GM18520 (cell line): ENCODE data around the gene DDX1.

Experiments
- ATAC-seq: cut with Tn5 transposase; IDR thresholded peaks from one replicate; pipeline ENCODE4 v1.9.1; 2021; ENCODE audit not compliant: unreplicated experiment

Gene DDX1

DNA sequence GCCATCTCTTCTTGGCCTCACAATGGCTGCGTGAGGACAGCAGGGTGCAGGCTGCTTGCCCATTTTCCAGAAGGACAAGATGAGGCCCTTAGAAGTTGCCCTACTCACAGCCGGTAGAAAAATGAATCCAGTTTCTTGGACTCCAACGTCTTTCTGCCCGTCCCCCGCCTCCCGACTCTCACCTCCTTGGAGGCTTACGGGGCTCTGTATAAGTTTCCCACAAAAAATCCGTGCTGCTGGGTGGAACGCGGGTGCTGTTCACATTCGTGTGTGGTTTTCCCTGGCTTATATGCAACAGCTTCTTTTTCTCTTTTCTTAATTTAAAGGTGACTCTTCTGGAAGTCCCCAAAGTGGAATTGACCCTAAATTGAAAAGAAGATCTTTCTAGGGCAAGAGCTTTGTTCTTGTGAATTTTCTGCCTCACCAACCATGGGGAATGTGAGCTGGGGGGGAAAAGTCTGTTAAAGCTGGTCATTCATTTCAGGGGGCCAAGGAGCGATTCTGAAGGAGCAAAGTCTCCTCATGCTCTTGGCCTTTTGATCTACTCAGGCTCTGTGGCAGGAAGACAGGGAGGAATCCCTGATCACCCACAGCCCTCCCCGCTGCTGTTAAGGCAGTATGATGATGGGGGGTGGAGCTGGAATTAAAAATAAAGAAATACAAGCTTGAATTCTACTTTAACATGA lies 51.3 kb downstream of the DDX1 start:
- ATAC-seq, result no peak

GRCh38 chr2:15643791-15644585 lies 52.3 kb downstream of the DDX1 start:
- ATAC-seq, result no peak

DNA sequence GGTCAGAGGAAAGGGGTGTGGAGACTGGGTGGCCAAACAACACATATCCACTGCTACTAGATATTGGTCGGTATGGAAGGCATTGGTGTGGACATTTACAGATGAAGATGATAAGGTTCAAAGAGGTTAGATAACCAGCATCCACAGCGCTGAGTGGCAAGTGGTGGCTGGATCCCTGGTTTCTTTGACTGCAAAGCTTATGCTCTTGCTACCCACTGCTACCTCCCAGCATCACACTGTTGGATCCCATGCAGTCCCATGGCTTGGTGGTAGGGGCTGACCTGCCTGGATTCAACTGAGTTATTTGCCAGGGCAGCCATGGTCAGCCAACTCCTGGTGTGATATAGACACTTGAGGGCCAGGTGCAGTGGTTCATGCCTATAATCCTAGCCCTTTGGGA lies 53.6 kb downstream of the DDX1 start:
- ATAC-seq, result no peak

DNA sequence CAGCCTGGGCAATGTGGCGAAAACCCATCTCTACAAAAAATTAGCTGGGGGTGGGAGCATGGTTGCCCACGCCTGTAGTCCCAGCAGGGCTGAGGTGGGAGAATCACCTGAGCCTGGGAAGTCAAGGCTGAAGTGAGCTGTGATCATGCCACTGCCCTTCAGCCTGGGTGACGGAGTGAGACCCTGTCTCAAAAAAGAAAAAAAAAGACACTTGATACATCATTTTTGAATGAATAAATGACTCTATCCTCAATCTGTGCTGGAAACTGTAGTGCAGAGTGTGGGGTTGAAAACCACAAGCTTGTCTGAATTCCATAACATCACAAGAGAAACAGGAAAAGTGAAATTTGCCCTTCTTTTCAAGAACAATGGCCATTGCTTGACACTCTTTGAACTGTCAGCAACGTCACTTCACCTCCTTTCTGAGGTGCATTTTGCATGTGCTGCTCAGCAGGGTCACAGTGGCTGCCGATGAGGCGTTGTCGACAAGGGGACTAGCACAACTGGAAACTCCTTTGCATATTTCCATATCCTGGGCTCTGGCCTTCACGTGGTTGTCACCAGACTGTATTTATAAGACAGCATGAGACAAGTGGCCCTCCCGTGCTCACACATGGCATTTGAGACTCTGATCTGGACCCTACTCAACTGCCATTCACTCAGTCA lies 54.2 kb downstream of the DDX1 start:
- ATAC-seq, result no peak

DNA sequence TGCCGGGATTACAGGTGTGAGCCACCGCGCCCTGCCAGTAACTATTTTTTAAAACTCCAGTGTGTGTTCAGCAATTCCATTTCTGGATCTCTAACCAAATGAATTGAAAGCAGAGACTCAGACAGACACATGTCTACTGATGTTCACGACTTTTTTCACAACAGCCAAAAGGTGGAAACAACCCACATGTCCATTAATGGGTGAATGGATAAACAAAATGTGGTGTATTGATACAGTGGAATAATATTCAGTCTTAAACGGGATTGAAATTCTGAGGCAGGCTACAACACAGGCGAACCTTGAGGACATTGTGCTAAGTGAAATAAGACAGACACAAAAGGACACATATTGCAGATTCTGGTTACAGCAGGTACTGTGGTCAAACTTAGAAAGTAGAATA lies 55.0 kb downstream of the DDX1 start:
- no peak for ATAC-seq

GRCh38 chr2:15647622-15648590 lies 56.2 kb downstream of the DDX1 start:
- no peak for ATAC-seq

DNA sequence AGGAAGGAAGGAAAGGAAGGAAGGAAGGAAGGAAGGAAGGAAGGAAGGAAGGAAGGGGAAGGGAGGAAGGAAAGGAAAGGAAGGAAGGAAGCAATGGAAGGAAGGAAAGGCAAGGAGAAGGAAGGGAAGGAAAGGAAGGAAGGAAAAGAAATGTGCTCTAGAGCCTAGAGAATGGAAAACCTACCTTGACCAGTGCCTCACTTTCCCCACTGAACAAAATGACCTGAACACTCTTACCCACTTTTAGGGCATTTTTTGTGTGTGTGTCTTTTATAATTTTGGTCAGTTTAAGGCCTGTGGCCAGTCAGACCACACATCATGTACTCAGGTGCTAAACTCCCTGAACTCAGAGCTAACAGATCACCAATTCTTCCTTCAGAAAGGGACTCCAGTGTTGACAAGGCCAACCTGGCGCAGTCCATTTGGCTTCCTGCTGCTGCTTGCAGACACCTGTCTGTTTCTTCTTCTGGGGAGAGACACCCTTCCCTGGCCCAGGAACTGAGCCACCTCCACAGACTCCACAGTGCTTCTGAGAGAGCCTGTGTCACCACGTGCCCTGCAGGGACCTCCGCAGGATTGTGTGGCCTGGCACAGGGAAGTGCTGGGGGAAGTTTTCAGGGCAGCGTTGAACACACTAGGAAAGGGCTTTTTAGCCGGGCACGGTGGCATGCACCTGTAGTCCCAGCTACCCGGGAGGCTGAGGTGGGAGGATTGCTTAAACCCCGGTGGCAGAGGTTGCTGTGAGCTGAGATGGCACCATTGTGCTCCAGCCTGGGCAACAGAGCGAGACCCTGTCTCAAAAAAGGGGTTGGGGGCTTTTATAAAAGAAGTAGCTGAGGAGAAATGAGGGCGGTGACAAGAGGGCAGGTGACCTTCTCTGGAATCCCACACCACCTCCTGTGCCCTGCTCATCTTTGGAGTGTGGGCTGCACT lies 57.2 kb downstream of the DDX1 start:
- ATAC-seq, result no peak

DNA sequence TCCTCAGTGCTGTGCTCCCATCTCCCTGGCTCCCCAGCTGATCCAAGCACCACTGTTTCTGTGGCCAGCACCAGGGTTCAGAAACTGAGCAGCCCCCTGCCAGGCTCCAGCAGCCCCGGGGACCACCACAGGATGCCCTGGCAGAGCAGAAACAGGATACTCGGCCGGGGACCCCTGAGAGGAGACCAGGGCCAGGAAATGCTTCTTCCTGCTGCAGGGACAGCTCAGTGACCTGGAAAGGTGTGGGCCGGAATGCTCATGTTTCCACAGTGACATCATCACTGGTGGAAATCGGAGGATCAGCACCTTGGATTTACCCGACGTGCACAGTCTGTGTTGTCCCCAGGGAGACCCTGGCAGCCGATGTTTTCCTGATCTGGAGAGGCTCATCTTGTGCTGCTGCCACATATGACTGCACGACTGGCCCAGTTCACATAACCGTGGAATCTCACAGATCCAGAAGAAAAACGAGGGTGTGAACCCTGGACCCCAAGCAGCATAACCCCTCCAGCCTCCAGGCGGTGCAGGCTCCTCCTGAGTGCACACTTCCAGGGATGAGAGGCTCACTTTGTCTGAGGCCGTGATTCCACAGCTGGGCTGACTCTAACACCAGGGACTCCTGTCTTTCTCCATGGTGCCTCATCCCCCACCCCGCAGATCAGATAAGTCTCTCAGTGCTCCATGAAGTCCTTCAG lies 58.0 kb downstream of the DDX1 start:
- ATAC-seq, result no peak

GRCh38 chr2:15650616-15651366 lies 59.1 kb downstream of the DDX1 start:
- no peak for ATAC-seq

GRCh38 chr2:15651367-15651727 lies 59.7 kb downstream of the DDX1 start:
- no peak for ATAC-seq

GRCh38 chr2:15652252-15652651 lies 60.6 kb downstream of the DDX1 start:
- ATAC-seq, result no peak

DNA sequence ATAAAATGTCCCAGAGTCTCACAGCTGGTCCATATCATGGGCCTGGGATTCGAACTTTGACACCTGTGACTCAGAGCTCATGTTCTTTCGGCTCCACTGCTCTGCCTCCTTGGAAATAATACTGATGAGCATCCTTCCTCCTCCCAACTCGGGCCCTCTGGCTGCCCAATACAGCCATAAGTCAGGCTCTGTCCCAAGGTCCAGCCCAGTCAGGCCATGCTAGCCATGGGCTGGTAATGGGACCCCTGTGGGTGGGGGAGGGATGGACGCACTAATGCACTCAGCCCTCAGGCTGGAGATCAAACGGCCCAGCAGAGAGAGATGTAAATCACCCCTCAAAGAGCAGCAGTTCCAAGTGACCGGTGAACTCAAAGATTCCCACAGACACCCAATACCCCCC lies 61.1 kb downstream of the DDX1 start:
- no peak for ATAC-seq

GRCh38 chr2:15653806-15654726 lies 62.4 kb downstream of the DDX1 start:
- ATAC-seq, result no peak

DNA sequence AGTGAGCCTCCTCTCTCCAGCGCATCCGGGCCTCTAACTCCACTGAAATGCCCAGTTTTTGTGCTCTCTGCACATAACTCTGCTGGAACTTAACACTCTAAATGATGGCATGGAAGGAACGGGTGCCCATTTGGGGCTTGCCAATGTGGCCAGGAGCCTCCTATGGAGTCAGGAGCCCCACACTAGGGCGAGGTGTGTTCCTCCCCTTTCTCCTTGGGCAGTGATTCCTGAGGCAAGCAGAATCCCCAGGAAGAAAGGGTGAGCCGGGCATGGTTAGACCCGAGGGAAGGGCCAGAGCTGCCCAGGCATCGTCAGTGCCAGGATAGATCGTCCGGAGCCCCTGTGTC lies 63.0 kb downstream of the DDX1 start:
- ATAC-seq, result no peak

DNA sequence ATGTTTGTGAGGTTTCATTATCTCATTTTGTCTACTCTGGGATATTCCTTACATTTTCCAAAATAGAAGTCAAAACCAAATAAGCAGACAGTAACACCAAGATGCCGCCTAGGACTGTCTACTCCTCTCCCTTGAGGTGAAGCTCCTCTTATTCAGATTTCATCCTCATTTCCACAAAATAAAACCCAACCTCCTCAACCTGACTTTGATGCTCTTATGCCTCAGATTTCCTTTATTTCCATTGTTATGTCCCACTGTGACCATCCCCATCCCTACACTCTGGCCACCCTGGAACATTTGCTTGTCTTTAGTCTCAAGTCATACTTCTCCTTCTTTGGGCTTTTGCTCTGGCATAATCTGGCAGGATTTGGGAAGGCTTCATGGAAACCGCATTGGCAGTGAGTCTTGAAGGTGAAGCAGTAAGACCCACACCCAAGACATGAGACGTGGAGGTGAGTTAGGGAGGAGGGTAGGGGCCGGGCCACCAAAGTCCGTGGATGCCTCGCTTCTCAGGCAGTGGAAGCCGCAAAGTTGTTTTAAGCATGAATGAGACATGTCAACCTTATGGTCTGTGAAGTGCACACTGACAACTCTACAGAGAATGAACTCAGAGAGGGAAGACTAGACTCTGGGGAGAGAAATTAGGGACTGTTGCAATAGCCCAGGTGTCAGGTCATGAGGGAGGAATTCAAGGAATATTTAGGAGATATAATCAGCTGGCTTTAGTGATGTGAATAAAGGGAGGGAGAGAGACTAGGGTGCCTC lies 63.6 kb downstream of the DDX1 start:
- ATAC-seq, result no peak

DNA sequence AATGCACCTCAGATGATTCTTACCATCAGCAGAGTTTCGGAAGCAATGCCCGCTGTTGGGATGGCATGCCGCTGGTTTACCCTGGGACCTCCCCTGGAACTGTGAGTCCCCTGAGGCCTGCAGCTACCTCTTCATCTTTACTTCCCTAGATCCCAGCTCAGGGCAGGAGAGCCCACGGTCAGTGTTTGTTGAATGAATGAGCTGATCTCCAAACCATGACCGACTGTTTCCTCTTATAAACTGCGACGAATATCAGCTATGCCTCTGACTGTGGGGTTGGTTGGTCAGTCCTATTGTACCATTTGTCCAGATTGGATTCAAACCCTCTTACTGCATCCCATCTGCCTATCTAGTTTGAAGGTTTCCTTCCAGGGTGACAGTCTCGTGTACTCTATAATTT lies 64.4 kb downstream of the DDX1 start:
- no peak for ATAC-seq

DNA sequence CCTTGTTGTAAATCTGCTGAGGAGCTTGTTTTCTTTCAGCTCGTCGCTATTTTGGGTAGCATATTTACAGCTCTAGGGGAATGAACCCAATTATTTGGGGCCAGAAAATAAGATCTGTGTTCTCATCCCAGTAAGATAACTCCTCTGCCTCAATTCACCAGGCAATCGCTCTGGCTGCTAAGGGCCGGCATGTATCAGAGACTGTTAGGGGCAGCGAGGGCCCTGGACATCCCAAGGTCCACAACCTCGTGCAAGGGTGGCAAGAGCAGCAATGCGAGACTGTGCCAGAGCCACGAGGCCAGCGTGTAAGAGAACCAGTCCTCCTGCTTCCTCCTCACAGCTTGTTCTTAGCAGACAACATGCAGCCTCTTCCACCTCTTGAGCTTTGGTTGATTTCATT lies 66.1 kb downstream of the DDX1 start:
- ATAC-seq, result no peak
